HCT116 (cell line): ENCODE results near the gene GLOD4. TPM values are rescaled to one million over a fixed set of nuclear protein-coding genes. Genes with fewer than 3 reads are reported as not detected.
A peak's percentile ranks its signal among the peaks of the same experiment; 100 is the strongest.

Experiments used
- ATAC-seq: fragments of 200-7000 bp; cut with Tn5 transposase; 2 replicates; pipeline ENCODE4 v1.9.1; 2020; ENCODE audit warnings: mild to moderate bottlenecking, moderate library complexity
- BruUV-seq: library from RNA; stranded (reverse); fragments of 400-500 nt; replicated peaks from 2 replicates; lab custom pipeline; 2021; lab: Mats Ljungman, UMichigan
- CTCF ChIA-PET: fragments of 300-600 bp; sonication (Branson Sonifier 250); formaldehyde crosslinking; loops from one replicate; lab custom pipeline; 2021; ENCODE audit warnings: antibody characterized with exemption; lab: Charles Lee
- POLR2A ChIA-PET: fragments of 300-600, 350-600 bp; sonication (Branson Sonifier 250); formaldehyde crosslinking; loops from one replicate; lab custom pipeline; 2021; ENCODE audit warnings: antibody characterized with exemption; lab: Charles Lee
- RAD21 ChIA-PET, 2 experiments: fragments of 300-600 bp; sonication (Branson Sonifier 250); formaldehyde crosslinking; loops; one replicate each; lab custom pipeline; 2023; ENCODE audit warnings: low total read pairs in 2 of 2; ENCODE audit not compliant: uncharacterized antibody in 2 of 2, unreplicated experiment in 2 of 2, low non-redundant PET in 1 of 2; lab: Charles Lee
- DNase-seq: peaks from one replicate; pipeline ENCODE4 v3.0.0-alpha.2; 2010; ENCODE audit warnings: low read depth, low spot score
- H2AFZ ChIP-seq: fragments of 200-600 bp; shearing (Covaris generic), sonication (generic); 2 replicates; pipeline ENCODE4 v1.6.1; 2017; ENCODE audit warnings: low read depth, mixed run types, mixed read lengths, antibody characterized with exemption, low read length; ENCODE audit not compliant: poor library complexity, severe bottlenecking
- H3K27ac ChIP-seq: 2 replicates; pipeline ENCODE4 v1.5.1; 2012; ENCODE audit warnings: low read depth, low read length
- H3K27me3 ChIP-seq: fragments of 200-600 bp; sonication (generic); 2 replicates; pipeline ENCODE4 v1.6.1; 2016; ENCODE audit warnings: mixed run types, low read length, mixed read lengths; ENCODE audit not compliant: insufficient read depth
- H3K36me3 ChIP-seq, 2 experiments: fragments of 200-500 bp in 1 of 2; fragments of 200-600 bp in 1 of 2; sonication (Bioruptor generic) in 1 of 2; sonication (generic) in 1 of 2; 2 replicates each; pipeline versions ENCODE4 v1.5.1 to v1.6.1; 2014 to 2016; ENCODE audit warnings: low read length in 2 of 2, inconsistent platforms in 1 of 2, mixed read lengths in 1 of 2, mixed run types in 1 of 2; ENCODE audit not compliant: insufficient read depth in 2 of 2, control insufficient read depth in 1 of 2
- H3K4me1 ChIP-seq, 2 experiments: fragments of 200-600 bp in 1 of 2; sonication (generic) in 1 of 2; 2 replicates each; pipeline versions ENCODE4 v1.5.1 to v1.6.1; 2012 to 2017; ENCODE audit warnings: low read length in 2 of 2, inconsistent platforms in 1 of 2, mild to moderate bottlenecking in 1 of 2, mixed read lengths in 1 of 2, mixed run types in 1 of 2, moderate library complexity in 1 of 2; ENCODE audit not compliant: insufficient read depth in 2 of 2, control insufficient read depth in 1 of 2
- H3K4me2 ChIP-seq: fragments of 200-600 bp; sonication (generic); 2 replicates; pipeline ENCODE4 v1.6.1; 2017; ENCODE audit warnings: mixed run types, low read length, mixed read lengths
- H3K4me3 ChIP-seq, 2 experiments: fragments of 200-600 bp in 1 of 2; sonication (generic) in 1 of 2; replicated peaks in 1 of 2; 2 replicates each; pipeline ENCODE4 v1.5.1; 2011 to 2016; ENCODE audit warnings: low read length in 2 of 2, control low read depth in 1 of 2, low read depth in 1 of 2, mild to moderate bottlenecking in 1 of 2, mixed read lengths in 1 of 2, mixed run types in 1 of 2
- H3K79me2 ChIP-seq: fragments of 200-600 bp; sonication (generic); 2 replicates; pipeline ENCODE4 v1.6.1; 2017; ENCODE audit warnings: mild to moderate bottlenecking, mixed run types, low read length, moderate library complexity, mixed read lengths; ENCODE audit not compliant: insufficient read depth
- H3K9ac ChIP-seq: fragments of 200-600 bp; sonication (generic); 2 replicates; pipeline ENCODE4 v1.6.1; 2016; ENCODE audit warnings: low read length, mixed read lengths
- H3K9me2 ChIP-seq: fragments of 200-600 bp; sonication (generic), shearing (Covaris generic); 2 replicates; pipeline ENCODE4 v1.6.1; 2017; ENCODE audit warnings: mixed run types, mild to moderate bottlenecking, moderate library complexity; ENCODE audit not compliant: insufficient read depth
- H3K9me3 ChIP-seq, 2 experiments: fragments of 200-500 bp in 1 of 2; fragments of 200-600 bp in 1 of 2; sonication (Bioruptor generic) in 1 of 2; sonication (generic) in 1 of 2; 2 replicates each; pipeline ENCODE4 v1.6.1; 2014 to 2017; ENCODE audit warnings: low read length in 2 of 2, mixed read lengths in 2 of 2, inconsistent platforms in 1 of 2, low read depth in 1 of 2, mild to moderate bottlenecking in 1 of 2, mixed run types in 1 of 2, moderate library complexity in 1 of 2; ENCODE audit not compliant: control insufficient read depth in 1 of 2, insufficient read depth in 1 of 2
- H4K20me1 ChIP-seq: fragments of 200-600 bp; sonication (generic), shearing (Covaris generic); 2 replicates; pipeline ENCODE4 v1.6.1; 2017; ENCODE audit warnings: mixed run types, mild to moderate bottlenecking, moderate library complexity; ENCODE audit not compliant: insufficient read depth
- EGR1 ChIP-seq: IDR thresholded peaks from 2 replicates; pipeline ENCODE4 v1.6.1; 2012; ENCODE audit warnings: low read depth
- EZH2phosphoT487 ChIP-seq: fragments of 200-600 bp; IDR thresholded peaks from 2 replicates; pipeline ENCODE4 v1.6.1; 2018; ENCODE audit warnings: antibody characterized with exemption, borderline replicate concordance
- SIN3A ChIP-seq: IDR thresholded peaks from 2 replicates; pipeline ENCODE4 v1.6.1; 2012; ENCODE audit warnings: low read depth
- SP1 ChIP-seq: IDR thresholded peaks from 2 replicates; pipeline ENCODE4 v1.6.1; 2012; ENCODE audit warnings: low read depth
- TCF7L2 ChIP-seq: IDR thresholded peaks from 2 replicates; pipeline ENCODE4 v1.7.0; 2011; ENCODE audit warnings: borderline replicate concordance, inconsistent platforms; ENCODE audit not compliant: insufficient read depth, insufficient read length; ENCODE audit errors: extremely low read depth
- intact Hi-C: fragments of 100-400 bp; cut with micrococcal nuclease; formaldehyde crosslinking; loops from 2 replicates; pipeline ENCODE4 v1.10.0; 2022
- total RNA-seq: library from RNA; stranded (reverse); gene quantifications from one replicate; pipeline ENCODE4 v1.2.1, GENCODE V29; 2021; ENCODE audit not compliant: unreplicated experiment
- TF ChIP-seq, protein P1 (sequence below), 3 experiments: fragments of 200-600 bp in 1 of 3; sonication (generic) in 1 of 3; IDR thresholded peaks in 2 of 3; conservative IDR thresholded peaks in 1 of 3; 2 replicates each; pipeline ENCODE4 v1.5.1; 2012 to 2017; ENCODE audit warnings: low read depth in 2 of 3, low read length in 2 of 3, antibody characterized with exemption in 1 of 3, borderline replicate concordance in 1 of 3, control low read depth in 1 of 3, mild to moderate bottlenecking in 1 of 3, mixed read lengths in 1 of 3, mixed run types in 1 of 3, moderate library complexity in 1 of 3; ENCODE audit not compliant: insufficient read depth in 1 of 3

GLOD4 gene
- total RNA-seq, 1 experiment from 2014 or later: 80.7 TPM

DNA sequence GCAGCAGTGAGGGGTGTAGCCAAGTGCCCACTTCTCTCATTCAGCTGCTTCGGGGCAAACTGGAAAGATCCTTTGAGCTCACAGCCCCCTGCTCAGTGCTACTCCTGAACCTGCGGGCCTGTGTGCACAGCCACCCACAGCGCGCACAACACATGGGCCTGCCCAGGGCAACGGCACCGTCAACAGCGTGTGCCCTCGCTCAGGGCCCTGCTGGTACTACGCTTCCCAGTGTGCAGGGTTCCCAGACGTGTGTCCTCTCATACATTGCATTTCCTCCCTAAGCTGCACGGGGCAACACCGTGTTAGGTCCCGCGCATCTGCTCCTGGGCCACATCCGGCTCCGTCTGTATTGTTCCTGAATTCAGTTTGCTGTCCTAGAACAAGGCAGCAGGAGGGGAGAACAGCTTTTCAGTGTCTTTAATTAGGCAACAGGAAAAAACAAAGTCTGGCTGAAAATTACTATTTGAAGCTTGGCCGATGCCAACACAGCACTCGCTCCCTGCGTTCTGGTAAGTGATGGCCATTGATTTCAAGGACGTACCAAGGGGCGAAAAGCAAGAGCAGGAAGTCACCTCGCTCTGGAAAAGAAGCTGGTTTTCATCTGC lies 15.3 kb upstream of the GLOD4 start:
- H3K9ac ChIP-seq: no peak overlapping the region
- peaks cover 4% of the 10 kb centered on the region; the same call in 1 of the 2 replicates for H3K79me2 ChIP-seq
- no peak overlapping the region for H3K4me2 ChIP-seq
- no peak for DNase-seq
- peaks cover 0 to 6% of the 10 kb centered on the region in 2 experiments; a peak in 2 of 4 replicates for H3K36me3 ChIP-seq
- no peak overlapping the region for H2AFZ ChIP-seq
- H3K4me1 ChIP-seq: peaks cover 0 to 11% of the 10 kb centered on the region in 2 experiments; a peak in 2 of 4 replicates
- H3K4me3 ChIP-seq: no peak overlapping the region
- RAD21 ChIA-PET: interaction anchor here in 1 of 2 experiments (3.2 kb wide), 1 partner anchor 183 kb away, joined by 14 read pairs; the partner anchor contains the start of gene NXN
- no peak overlapping the region for H3K27ac ChIP-seq
- peak; percentile 14; the same call in 1 of the 2 replicates for ATAC-seq
- H3K9me2 ChIP-seq: no peaks in the 10 kb centered on the region
- CTCF ChIA-PET: interaction anchor here (4.1 kb wide), 1 partner anchor 183 kb away, joined by 87 read pairs; the partner anchor contains the start of gene NXN
- H4K20me1 ChIP-seq: no peaks in the 10 kb centered on the region
- POLR2A ChIA-PET: interaction anchor here (1.6 kb wide), 1 partner anchor 182 kb away, joined by 3 read pairs; the partner anchor contains the start of gene NXN
- H3K27me3 ChIP-seq: no peaks in the 10 kb centered on the region
- intact Hi-C loops: no loop called here
- TF ChIP-seq EZH2phosphoT487 (no peak), SIN3A (no peak), EGR1 (no peak), TCF7L2 (no peak), SP1 (no peak)
- TF ChIP-seq, protein P1, sequence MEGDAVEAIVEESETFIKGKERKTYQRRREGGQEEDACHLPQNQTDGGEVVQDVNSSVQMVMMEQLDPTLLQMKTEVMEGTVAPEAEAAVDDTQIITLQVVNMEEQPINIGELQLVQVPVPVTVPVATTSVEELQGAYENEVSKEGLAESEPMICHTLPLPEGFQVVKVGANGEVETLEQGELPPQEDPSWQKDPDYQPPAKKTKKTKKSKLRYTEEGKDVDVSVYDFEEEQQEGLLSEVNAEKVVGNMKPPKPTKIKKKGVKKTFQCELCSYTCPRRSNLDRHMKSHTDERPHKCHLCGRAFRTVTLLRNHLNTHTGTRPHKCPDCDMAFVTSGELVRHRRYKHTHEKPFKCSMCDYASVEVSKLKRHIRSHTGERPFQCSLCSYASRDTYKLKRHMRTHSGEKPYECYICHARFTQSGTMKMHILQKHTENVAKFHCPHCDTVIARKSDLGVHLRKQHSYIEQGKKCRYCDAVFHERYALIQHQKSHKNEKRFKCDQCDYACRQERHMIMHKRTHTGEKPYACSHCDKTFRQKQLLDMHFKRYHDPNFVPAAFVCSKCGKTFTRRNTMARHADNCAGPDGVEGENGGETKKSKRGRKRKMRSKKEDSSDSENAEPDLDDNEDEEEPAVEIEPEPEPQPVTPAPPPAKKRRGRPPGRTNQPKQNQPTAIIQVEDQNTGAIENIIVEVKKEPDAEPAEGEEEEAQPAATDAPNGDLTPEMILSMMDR (IDR thresholded peaks at IDR 0.05 in 2 of 3, conservative IDR thresholded peaks at IDR 0.05 in 1 of 3; ENCODE audit: borderline replicate concordance in 1 of 3, insufficient read depth in 1 of 3, low read depth in 2 of 3, low read length in 2 of 3): no peak
- TF ChIP-seq, all 23 proteins: peak for 0
- H3K9me3 ChIP-seq: no peaks in the 10 kb centered on the region
- no TSS peak for BruUV-seq
